Coronary artery (tissue), 2 donors: ENCODE data around the gene FGF4.

Source experiments
- DNase-seq: peaks from one replicate; pipeline ENCODE4 v3.0.0-alpha.2; 2017; ENCODE audit warnings: low spot score
- H3K27ac ChIP-seq, 2 donors: fragments of 200-600 bp; sonication (generic); one replicate each; pipeline ENCODE4 v1.5.1; 2016 to 2019
- H3K4me3 ChIP-seq: fragments of 200-600 bp; sonication (generic); 2 replicates; pipeline ENCODE4 v1.5.1; 2016; ENCODE audit warnings: mild to moderate bottlenecking, moderate library complexity
- CTCF ChIP-seq: fragments of 200-600 bp; sonication (generic); IDR thresholded peaks from one replicate; pipeline ENCODE4 v1.5.1; 2019; ENCODE audit warnings: antibody characterized with exemption

FGF4 gene

GRCh38 chr11:69729252-69729651 lies 45.9 kb downstream of the FGF4 start:
- DNase-seq = no peak
- TF ChIP-seq CTCF = no peak
- H3K27ac ChIP-seq = no peak overlapping the region
- H3K4me3 ChIP-seq = no peak overlapping the region

- H3K27ac ChIP-seq = no peak overlapping the region
- H3K4me3 ChIP-seq = no peak overlapping the region
- TF ChIP-seq CTCF = no peak
- no peak for DNase-seq
These were observed 47.9 kb downstream of the FGF4 start for GRCh38 chr11:69727266-69727665.

GRCh38 chr11:69726481-69726880 lies 48.7 kb downstream of the FGF4 start:
- Histone ChIP-seq H3K4me3 (no peak overlapping the region), H3K27ac (no peak overlapping the region)
- no peak for DNase-seq
- no peak for TF ChIP-seq CTCF

- no peak for DNase-seq
- Histone ChIP-seq H3K4me3 (no peak overlapping the region), H3K27ac (no peak overlapping the region)
- TF ChIP-seq CTCF = no peak
These were observed 49.1 kb downstream of the FGF4 start for GRCh38 chr11:69726019-69726418.

GRCh38 chr11:69721745-69722144 lies 53.4 kb downstream of the FGF4 start:
- no peak for DNase-seq
- no peak for TF ChIP-seq CTCF
- H3K4me3 ChIP-seq = no peak overlapping the region
- H3K27ac ChIP-seq = no peak overlapping the region

GRCh38 chr11:69721106-69721505 lies 54.0 kb downstream of the FGF4 start:
- Histone ChIP-seq H3K27ac (no peak overlapping the region), H3K4me3 (no peak overlapping the region)
- no peak for TF ChIP-seq CTCF
- DNase-seq = no peak
